SW 1271 (cell line): ENCODE measurements around the gene BCAS3.
"Not testable (repeated sequence)": the region's sequence is repeated elsewhere in the genome, so short reads cannot be mapped to it uniquely, and the experiment has no call there.

Experiments
- DNase-seq, 2 experiments: peaks; one replicate each; lab custom pipeline; 2025; lab: John Stamatoyannopoulos, UW

BCAS3 gene

DNA sequence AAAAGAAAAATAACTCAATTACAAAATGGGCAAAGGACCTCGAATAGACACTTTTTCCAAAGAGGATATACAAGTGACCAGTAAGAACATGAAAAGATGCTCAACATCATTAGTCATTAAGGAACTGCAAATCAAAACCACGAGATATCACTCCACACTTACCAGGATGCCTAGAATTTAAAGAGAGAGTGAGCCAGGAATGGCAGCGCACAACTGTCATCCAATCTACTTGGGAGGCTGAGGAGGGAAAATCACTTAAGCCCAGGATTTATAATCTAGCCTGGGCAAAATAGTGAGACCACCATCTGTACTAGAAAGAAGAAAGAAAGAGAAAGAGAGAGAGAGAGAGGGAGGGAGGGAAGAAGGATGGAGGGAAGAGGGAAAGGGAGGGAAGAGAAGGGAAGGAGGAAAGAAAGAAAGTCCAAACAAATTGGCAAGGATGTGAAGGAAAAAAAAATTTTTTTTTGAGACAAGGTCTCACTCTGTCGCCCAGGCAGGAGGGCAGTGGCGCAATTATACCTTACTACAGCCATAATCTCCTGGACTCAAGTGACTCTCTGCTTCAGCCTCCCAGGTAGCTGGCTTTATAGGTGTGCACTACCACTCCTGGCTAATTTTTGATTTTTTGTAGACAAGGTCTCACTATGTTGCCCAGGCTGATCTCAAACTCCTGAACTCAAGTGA, 744.6 kb downstream of the BCAS3 start:
- no peak for DNase-seq

- no peak for DNase-seq
Observed at GRCh38 chr17:61422869-61423268, 745.2 kb downstream of the BCAS3 start.

GRCh38 chr17:61423967-61424649, 746.5 kb downstream of the BCAS3 start:
- no peak for DNase-seq

DNA sequence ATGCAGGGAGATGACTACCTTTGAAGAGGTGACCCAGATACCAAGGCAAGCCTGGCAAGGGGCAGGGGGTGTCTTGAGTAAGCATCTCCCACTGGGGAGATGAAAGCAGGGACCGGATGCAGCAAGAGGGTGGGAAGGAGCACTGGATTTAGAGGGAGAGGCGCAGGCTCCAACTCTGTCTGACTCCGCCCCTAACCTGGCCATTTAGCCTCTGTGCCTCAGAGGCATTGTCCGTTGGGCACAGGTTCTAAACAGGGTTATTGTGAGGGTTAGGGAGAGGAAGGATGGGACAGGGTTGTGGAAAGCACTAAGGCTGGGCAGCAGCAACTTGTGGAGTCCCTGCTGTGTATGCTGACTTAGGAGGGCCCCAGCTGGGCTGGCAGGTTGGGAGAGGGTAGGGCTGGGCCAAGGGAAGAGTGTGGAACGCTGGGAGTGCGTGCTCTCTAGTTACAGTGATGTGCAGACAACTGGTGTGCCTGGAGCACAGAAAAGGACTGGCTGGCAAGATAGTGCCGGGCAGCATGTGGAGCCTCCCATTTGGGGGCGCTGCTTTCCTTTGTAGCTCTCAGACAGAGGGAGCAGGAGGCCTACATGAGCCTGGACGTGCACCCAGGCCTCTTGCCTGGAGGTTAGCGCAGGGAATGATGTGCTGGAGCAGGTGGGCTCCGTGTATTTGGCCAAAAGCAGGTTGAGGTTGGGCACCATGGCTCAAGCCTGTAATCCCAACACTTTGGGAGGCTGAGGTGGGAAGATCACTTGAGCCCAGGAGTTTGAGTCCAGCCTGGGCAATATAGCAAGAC, 748.2 kb downstream of the BCAS3 start:
- no peak for DNase-seq

- DNase-seq: no peak
Observed at GRCh38 chr17:61426482-61427304, 749.0 kb downstream of the BCAS3 start.

DNA sequence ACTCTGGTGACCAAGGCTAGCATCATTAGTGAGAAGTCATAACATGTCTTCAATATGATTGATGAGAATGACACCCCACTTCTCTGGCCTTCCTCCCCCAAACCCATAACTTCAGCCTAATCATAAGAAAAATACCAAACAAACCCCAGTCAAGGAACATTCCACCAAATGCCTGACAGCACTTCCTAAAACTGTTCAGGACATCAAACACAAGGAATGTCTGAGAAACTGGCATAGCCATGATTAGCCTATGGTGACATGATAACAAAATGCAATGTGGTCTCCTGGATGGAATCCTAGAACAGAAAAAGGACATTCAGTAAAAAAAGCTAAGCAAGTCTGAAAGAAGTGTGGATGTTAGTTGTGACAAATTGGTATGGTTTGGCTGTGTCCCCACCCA, 749.9 kb downstream of the BCAS3 start:
- no peak for DNase-seq

DNA sequence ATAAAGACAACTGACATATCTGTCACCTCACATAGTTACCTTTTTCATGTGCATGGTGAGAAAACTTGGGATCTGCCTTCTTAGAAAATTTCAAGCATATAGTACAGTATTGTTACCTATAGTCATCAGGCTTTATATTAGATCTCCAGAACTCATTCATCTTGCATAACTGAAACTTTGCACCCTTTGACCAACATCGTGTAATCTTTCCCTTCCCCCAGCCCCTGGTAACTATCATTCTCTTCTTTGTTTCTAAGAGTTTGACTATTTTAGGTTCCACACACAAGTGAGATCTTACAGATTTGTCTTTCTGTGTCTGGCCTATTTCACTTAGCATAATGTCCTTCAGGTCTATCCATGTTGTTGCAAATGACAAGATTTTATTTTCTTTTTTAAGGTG, 751.6 kb downstream of the BCAS3 start:
- DNase-seq: no peak

GRCh38 chr17:61429831-61430230, 752.2 kb downstream of the BCAS3 start:
- not testable (repeated sequence) for DNase-seq

DNA sequence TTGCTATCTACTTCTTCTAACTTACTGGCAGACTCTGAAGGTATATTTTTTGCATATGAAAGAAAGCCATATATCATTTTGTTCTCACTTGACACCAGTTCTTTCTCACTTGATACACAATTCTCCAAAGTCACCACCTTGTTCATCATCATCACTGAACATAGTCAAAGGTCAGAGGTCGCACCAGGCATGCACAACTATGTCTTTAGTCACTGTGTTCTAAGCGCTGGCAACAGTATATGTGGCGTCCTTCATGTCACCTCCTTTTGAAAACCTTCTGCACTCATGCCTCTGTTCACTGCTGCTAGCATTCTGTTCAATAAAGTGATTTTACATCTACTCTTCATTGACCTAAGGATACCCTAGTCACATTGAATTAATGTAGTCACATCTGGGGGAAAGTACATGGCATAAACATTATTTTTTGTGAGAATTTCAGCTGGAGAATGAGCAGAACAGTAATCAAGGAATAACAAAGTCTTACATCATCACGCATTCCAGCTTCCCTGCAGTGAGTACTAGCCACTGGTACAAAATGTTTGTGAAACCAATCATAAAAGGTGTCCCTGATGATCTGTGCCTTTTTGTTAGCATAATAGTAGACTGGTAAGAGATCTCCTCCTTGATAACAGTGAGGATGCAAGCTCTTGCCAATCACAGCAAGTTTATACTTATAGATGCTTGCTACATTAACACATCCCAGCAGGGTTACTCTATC, 754.1 kb downstream of the BCAS3 start:
- no peak for DNase-seq

- no peak for DNase-seq
Observed at GRCh38 chr17:61436273-61436672, 758.6 kb downstream of the BCAS3 start.

- no peak for DNase-seq
Observed at GRCh38 chr17:61436995-61437704, 759.5 kb downstream of the BCAS3 start.

DNA sequence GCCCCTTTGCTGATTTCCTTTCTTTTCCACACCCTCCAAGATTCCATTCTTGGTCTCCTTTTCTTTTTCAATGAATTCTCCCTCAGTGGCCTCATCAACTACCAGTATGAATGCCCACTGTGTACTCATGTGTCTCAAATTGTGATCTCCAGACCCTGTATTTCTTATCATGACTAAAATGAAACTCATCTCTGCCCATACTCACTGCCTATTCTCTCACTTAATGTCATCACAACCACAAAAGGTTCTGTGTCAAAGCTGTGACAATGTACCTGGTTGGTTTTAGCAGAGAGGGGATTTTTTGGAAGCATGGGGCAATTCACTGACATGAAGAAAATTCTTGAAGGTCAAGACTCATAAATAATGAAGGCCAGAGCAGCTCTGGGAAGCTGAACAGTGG, 763.0 kb downstream of the BCAS3 start:
- DNase-seq: no peak

- DNase-seq: not testable (repeated sequence)
Observed at GRCh38 chr17:61441507-61441906, 763.9 kb downstream of the BCAS3 start.

- DNase-seq: no peak
Observed at GRCh38 chr17:61442136-61442775, 764.6 kb downstream of the BCAS3 start.
